ENCODE data around the gene TCF12. TPM values are rescaled to one million over a fixed set of nuclear protein-coding genes. Genes with fewer than 3 reads are reported as not detected.

TCF12 gene
- total and polyA plus RNA-seq, 2 of the 8 experiments (the other 6 are each of a cell fraction or from before 2014, with no cell fraction given): 85.8 to 101 TPM

GRCh38 chr15:57196865-57197264 lies 278.4 kb downstream of the TCF12 start:
- POLR2A ChIA-PET (ENCODE audit: partially characterized antibody): no interaction called here
- Histone ChIP-seq H3K27me3 (replicated peaks in 1 of 4; ENCODE audit: control insufficient read depth in 3 of 4, extremely low read depth in 1 of 4, insufficient read depth in 3 of 4, low read length in 3 of 4) (no peaks in the 10 kb centered on the region), H3K27ac (ENCODE audit: low read depth, low read length) (no peak overlapping the region), H2BK120ac (replicated peaks; ENCODE audit: low read depth, low read length) (no peak overlapping the region), H2BK12ac (ENCODE audit: low read depth, low read length) (no peak overlapping the region), H3K23ac (ENCODE audit: insufficient read length) (no peak overlapping the region), H3K4me1 (replicated peaks in 1 of 4; ENCODE audit: control insufficient read depth in 3 of 4, insufficient read depth in 4 of 4, low read length in 3 of 4) (peaks cover 0 to 17% (median 7%) of the 10 kb centered on the region in 4 experiments; a peak in 4 of 7 replicates), H3K9me3 (ENCODE audit: insufficient read depth in 2 of 2, low read depth in 1 of 2, low read length in 1 of 2) (no peaks in the 10 kb centered on the region), H2AK5ac (ENCODE audit: low read depth, low read length) (no peak overlapping the region), H3K23me2 (ENCODE audit: low read depth, low read length) (no peaks in the 10 kb centered on the region; the same call in 1 of the 2 replicates), H4K91ac (replicated peaks; ENCODE audit: insufficient read length, low read length) (no peak overlapping the region), H3K9ac (replicated peaks in 1 of 4; ENCODE audit: extremely low read depth in 1 of 4, low read depth in 3 of 4, low read length in 3 of 4) (no peak overlapping the region), H3K4me3 (ENCODE audit: extremely low read depth in 1 of 4, insufficient read depth in 2 of 4, low read depth in 3 of 4, low read length in 4 of 4) (no peak overlapping the region), H4K5ac (ENCODE audit: insufficient read length, low read depth, low read length) (no peak overlapping the region), H2BK5ac (ENCODE audit: low read depth, low read length) (no peak overlapping the region), H3K36me3 (ENCODE audit: control insufficient read depth in 2 of 4, insufficient read depth in 4 of 4, low read length in 3 of 4) (peaks cover 0 to 7% (median 1%) of the 10 kb centered on the region in 4 experiments; a peak in 3 of 8 replicates), H4K20me1 (replicated peaks in 1 of 2; ENCODE audit: control insufficient read depth in 1 of 2, insufficient read depth in 2 of 2, low read length in 2 of 2) (no peaks in the 10 kb centered on the region), H3K4me2 (ENCODE audit: insufficient read depth in 1 of 2, low read depth in 2 of 2, low read length in 2 of 2) (no peak overlapping the region; a peak in 1 of 4 replicates), H3K4ac (replicated peaks; ENCODE audit: insufficient read length, low read depth, low read length) (no peak overlapping the region), H3K79me2 (ENCODE audit: control insufficient read depth in 1 of 2, insufficient read depth in 2 of 2, low read length in 2 of 2) (peaks cover 0 to 14% of the 10 kb centered on the region in 2 experiments; a peak in 2 of 4 replicates), H3K56ac (replicated peaks; ENCODE audit: insufficient read length, low read depth, low read length) (no peak overlapping the region), H3K14ac (ENCODE audit: insufficient read length) (no peak overlapping the region), H2BK20ac (ENCODE audit: low read length) (no peak overlapping the region), H2AFZ (ENCODE audit: low read length) (no peak overlapping the region), H4K8ac (ENCODE audit: extremely low read depth, insufficient read depth, low read length) (no peak overlapping the region; the same call in 1 of the 2 replicates), H3K79me1 (ENCODE audit: low read depth, low read length) (no peaks in the 10 kb centered on the region), H3K18ac (ENCODE audit: extremely low read depth, low read length) (no peak overlapping the region), H2BK15ac (ENCODE audit: low read length) (no peak overlapping the region)
- no peak for DNase-seq (ENCODE audit: low read depth in 1 of 2, low spot score in 2 of 2)
- TF ChIP-seq NRF1 (IDR thresholded peaks at IDR 0.05; ENCODE audit: low read depth, low read length) (no peak), CTBP2 (IDR thresholded peaks at IDR 0.05; ENCODE audit: borderline replicate concordance, insufficient read depth, insufficient read length, low read length) (no peak), RBBP5 (IDR thresholded peaks at IDR 0.05; ENCODE audit: borderline replicate concordance, low read depth, low read length) (no peak), CEBPB (IDR thresholded peaks at IDR 0.05; ENCODE audit: low read depth, low read length) (no peak), SRF (IDR thresholded peaks at IDR 0.05; ENCODE audit: low read depth, low read length) (no peak), USF2 (IDR thresholded peaks at IDR 0.05; ENCODE audit: low read length) (no peak), SP4 (IDR thresholded peaks at IDR 0.05; ENCODE audit: low read length) (no peak), JUND (IDR thresholded peaks at IDR 0.05; ENCODE audit: low read length) (no peak), SIX5 (IDR thresholded peaks at IDR 0.05; ENCODE audit: low read depth, low read length) (no peak)
- CTCF ChIA-PET (ENCODE audit: partially characterized antibody): no interaction called here
- WGBS, 2 experiments (ENCODE audit: extremely low coverage in 1 of 2, insufficient coverage in 1 of 2, insufficient read length in 1 of 2, insufficient replicate concordance in 2 of 2, low coverage in 1 of 2, low lambda C conversion rate in 2 of 2, missing lambda C conversion rate in 1 of 2): 88% methylated on average over 1 of the region's 1 CpG; no CpG with 5 or more reads in 1 of the 2 experiments
- FAIRE-seq: no peak
